NCI-H1105 (cell line): ENCODE results near the gene AWAT1.
"Not testable (repeated sequence)": the region's sequence is repeated elsewhere in the genome, so short reads cannot be mapped to it uniquely, and the experiment has no call there.

Experiments
- DNase-seq: peaks from one replicate; lab custom pipeline; 2025; lab: John Stamatoyannopoulos, UW

AWAT1 gene

DNA sequence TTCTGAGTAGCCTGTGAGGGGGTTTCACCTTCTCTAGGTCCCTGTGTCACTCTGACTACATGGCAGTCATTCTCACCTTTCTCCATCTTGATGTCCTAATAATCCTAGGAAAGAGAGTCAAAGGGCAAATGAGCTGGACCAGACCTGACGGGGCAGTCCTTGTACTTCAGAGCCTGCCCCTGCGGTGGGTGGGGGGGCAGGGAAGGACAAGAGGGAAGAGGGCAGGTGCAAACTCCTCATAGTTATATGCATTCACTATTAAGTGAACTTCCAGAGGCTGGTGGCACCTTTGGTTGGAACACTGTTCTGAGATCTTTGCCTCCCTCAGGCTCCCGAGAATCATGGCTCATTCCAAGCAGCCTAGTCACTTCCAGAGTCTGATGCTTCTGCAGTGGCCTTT, at the start of gene AWAT1:
Gene AWAT1, plus strand, starts transcription at position 301 of the 400 bp plus-strand sequence. Its CDS starts 41 bp downstream, at position 342.
- no peak for DNase-seq

DNA sequence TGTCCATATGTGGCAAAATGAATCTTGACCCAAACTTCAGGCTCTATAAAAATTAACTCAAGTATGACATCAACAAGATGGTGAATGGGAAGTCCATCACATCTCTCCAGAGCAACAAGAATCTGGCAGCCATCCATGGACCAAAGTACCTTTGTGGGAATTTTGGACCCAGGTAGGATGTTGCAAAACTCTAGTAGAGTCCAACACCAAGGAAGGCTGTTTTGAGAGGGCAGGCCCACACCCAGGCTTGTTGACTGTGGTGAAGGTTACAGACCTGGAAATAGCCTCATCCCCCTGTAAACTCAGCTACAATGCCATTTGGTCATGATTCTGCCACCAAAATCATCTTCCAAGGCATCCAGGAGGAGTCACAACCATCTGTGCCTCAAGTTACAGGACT, 44.2 kb upstream of the AWAT1 start:
- no peak for DNase-seq

GRCh38 chrX:70196961-70197720, 37.3 kb upstream of the AWAT1 start:
- peak; percentile 14 for DNase-seq

GRCh38 chrX:70201732-70202131, 32.7 kb upstream of the AWAT1 start:
- DNase-seq: no peak

DNA sequence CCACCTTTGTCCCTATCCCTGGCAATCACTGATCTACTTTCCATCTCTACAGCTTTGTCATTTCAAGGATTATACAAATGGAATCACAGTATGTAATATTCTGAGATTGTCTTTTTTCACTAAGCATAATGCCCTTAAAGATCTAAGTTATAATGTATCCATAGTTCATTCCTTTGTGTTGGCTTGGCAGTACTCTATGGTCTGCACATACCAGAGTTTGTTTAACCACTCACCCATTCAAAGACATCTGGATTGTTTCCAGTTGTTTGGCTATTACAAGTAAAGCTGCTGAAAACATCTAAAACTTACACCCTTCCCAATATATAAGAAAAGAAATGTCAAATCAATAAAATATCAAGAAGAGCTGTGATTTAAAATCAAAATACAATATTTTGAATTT, 26.0 kb upstream of the AWAT1 start:
- DNase-seq: no peak

- not testable (repeated sequence) for DNase-seq
Measured at GRCh38 chrX:70209570-70209969, 24.9 kb upstream of the AWAT1 start.

- DNase-seq: no peak
Measured at GRCh38 chrX:70219938-70220764, 14.3 kb upstream of the AWAT1 start.

GRCh38 chrX:70226048-70226447, 8.4 kb upstream of the AWAT1 start:
- DNase-seq: no peak

GRCh38 chrX:70226687-70227086, 7.8 kb upstream of the AWAT1 start:
- DNase-seq: no peak

- DNase-seq: no peak
Measured at GRCh38 chrX:70231666-70232065, 2.8 kb upstream of the AWAT1 start.

DNA sequence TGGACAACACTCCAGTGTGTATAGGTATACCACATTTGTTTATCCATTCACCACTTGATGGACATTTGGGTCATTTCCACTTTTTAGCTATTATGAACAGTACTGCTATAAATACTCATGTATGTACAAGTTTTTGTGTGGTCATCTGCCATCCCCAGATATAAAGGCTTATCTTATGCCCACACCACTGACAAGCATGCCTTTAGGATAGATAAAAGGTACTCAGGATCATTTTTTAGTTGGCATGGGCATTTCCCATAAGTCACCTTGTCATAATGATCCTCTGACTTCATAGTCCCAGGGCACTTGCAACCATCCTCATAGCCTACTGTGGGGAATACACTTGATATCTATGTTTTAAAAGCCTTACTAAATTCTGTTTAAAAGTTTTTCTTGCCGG, 6.3 kb downstream of the AWAT1 start:
- DNase-seq: no peak

DNA sequence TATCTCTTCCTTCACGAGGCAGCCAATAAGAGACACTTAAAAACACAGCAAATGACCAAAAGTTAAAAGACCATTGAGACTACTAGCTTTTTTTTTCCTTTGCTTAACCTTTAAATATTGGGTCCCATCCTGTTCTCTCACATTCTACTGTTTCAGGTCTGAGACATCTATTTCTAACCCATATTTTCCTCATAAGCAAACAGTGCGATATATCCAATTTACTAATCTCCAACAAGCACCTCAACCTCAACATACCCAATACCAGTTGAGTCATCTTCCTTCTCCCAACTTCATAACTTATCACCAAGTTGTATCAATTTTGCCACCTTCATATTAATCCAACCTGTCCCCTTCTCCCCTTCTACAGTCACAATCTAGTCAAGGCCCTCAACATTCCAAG, 7.0 kb downstream of the AWAT1 start:
- DNase-seq: no peak

- DNase-seq: not testable (repeated sequence)
Measured at GRCh38 chrX:70243601-70244000, 9.1 kb downstream of the AWAT1 start.

GRCh38 chrX:70244881-70245280, 10.4 kb downstream of the AWAT1 start:
- DNase-seq: no peak

DNA sequence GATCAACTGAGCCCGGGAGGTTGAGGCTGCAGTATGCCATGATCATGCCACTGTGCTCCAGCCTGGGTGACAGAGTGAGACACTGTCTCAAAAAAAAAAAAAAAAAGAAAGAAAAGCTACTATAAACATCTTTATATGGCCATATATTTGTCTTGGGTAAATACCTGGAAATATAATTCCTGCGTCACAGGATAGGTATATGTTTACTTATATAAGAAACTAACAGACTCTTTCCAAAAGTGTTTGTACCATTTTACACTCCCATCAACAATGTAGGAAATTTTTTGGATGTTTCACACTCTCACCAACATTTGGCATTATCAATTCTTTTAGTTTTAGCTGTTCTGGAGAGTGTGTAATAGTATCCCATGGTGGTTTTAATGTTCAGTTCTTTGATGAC, 12.8 kb downstream of the AWAT1 start:
- no peak for DNase-seq

GRCh38 chrX:70252491-70252890, 18.0 kb downstream of the AWAT1 start:
- no peak for DNase-seq

DNA sequence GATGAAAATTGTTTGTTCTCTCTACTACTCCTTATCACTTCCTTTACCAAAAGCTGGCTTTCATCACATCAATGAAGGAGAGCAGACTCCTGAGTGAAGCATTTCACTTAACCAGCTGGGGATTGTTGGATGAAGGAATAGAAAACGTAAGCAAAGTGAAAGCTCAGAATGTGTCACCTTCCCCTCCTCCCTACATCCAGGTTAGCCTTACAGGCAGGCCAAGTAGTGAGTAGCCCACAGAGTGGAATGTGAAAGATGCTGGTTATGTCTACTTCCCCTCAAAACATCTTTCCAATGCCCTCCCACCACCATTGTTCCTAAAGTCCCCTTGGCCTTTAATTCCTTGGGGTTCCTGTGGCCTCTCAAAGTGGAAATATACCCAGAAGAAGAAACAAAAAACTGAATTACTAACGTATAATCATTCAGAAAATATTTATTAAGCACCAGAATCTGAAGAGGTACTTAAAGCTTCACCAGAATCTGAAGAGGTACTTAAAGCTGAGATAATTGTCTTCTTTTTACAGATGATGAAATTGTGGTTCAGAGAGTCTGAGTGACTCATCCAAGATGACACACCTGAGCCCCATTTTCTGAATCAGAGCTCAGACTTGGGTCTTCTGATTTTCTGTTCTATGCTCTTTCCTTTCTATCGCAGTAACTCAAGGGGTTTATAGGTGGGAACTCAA, 19.1 kb downstream of the AWAT1 start:
- no peak for DNase-seq

- no peak for DNase-seq
Measured at GRCh38 chrX:70254063-70254400, 19.6 kb downstream of the AWAT1 start.

- DNase-seq: no peak
Measured at GRCh38 chrX:70254909-70255308, 20.5 kb downstream of the AWAT1 start.

- DNase-seq: no peak
Measured at GRCh38 chrX:70255452-70255851, 21.0 kb downstream of the AWAT1 start.

- no peak for DNase-seq
Measured at GRCh38 chrX:70257423-70258288, 23.2 kb downstream of the AWAT1 start.

GRCh38 chrX:70260104-70260503, 25.6 kb downstream of the AWAT1 start, which contains the start of gene P2RY4:
Gene P2RY4 (minus strand): TSS chrX:70260204. CDS start chrX:70259624, 580 bp downstream.
- DNase-seq: no peak
